Measurements from ENCODE around the gene ZNF26. TPM values are rescaled to one million over a fixed set of nuclear protein-coding genes. Genes with fewer than 3 reads are reported as not detected.

The ZNF26 gene
- total and polyA plus RNA-seq, 2 donors (not counting 1 experiment from before 2014, with no cell fraction given), result 36.0 to 38.3 TPM

- Histone ChIP-seq H3K27me3 (replicated peaks in 1 of 4; ENCODE audit: control extremely low read depth in 1 of 4, control insufficient read depth in 3 of 4, insufficient read depth in 4 of 4, low read length in 3 of 4) (no peaks in the 10 kb centered on the region), H4K20me1 (ENCODE audit: control insufficient read depth, insufficient read depth, low read length, poor library complexity, severe bottlenecking) (peaks cover 7% of the 10 kb centered on the region), H3K36me3 (replicated peaks in 1 of 2; ENCODE audit: control extremely low read depth in 1 of 2, control insufficient read depth in 1 of 2, extremely low read depth in 1 of 2, insufficient read depth in 2 of 2, low read length in 1 of 2) (peaks cover 0 to 64% of the 10 kb centered on the region in 2 experiments), H2AFZ (ENCODE audit: insufficient read depth, low read depth, low read length, poor library complexity, severe bottlenecking) (no peak overlapping the region), H3K27ac (ENCODE audit: low read length in 2 of 2) (no peak overlapping the region), H3K79me2 (ENCODE audit: control insufficient read depth, insufficient read depth, low read length) (peaks cover 48% of the 10 kb centered on the region), H3K9me3 (ENCODE audit: control extremely low read depth in 1 of 3, control insufficient read depth in 2 of 3, insufficient read depth in 1 of 3, low read length in 2 of 3) (peaks cover 7 to 81% (median 20%) of the 10 kb centered on the region in 3 donors), H3K9ac (ENCODE audit: low read length) (no peak overlapping the region), H3K4me2 (replicated peaks; ENCODE audit: low read depth, low read length, poor library complexity, severe bottlenecking) (no peak overlapping the region), H3K4me3 (ENCODE audit: control extremely low read depth in 1 of 5, extremely low read depth in 1 of 5, insufficient read depth in 1 of 5, low read depth in 2 of 5, low read length in 4 of 5) (no peak overlapping the region), H3K4me1 (ENCODE audit: control insufficient read depth in 2 of 2, insufficient read depth in 2 of 2, low read length in 2 of 2) (no peaks in the 10 kb centered on the region)
- Mint-ChIP-seq H3K9me3 (ENCODE audit: insufficient read depth) (peaks cover 4% of the 10 kb centered on the region), H3K27ac (no peak overlapping the region), H3K4me1 (no peaks in the 10 kb centered on the region), H3K4me3 (no peak overlapping the region), H3K27me3 (no peaks in the 10 kb centered on the region)
- 90% methylated on average over 7 of the region's 8 CpGs for WGBS (ENCODE audit: insufficient coverage)
- CTCF ChIA-PET, result interaction anchor here (0.6 kb wide), 1 partner anchor 23 kb away, joined by 5 read pairs; no protein-coding TSS in a partner anchor
- TF ChIP-seq EZH2 (IDR thresholded peaks at IDR 0.05; ENCODE audit: borderline replicate concordance, insufficient read depth, low read depth, low read length, poor library complexity, severe bottlenecking) (no peak), CTCF (IDR thresholded peaks at IDR 0.05) (no peak)
- DNase-seq, result no peak
- POLR2A ChIA-PET, result no interaction called here
- intact Hi-C loops (cut with micrococcal nuclease), result no loop called here
- ATAC-seq (ENCODE audit: low read depth), result no peak
Measured at GRCh38 chr12:132946246-132946820, 39.8 kb upstream of the ZNF26 start.

- no peak overlapping the region for H3K4me3 Mint-ChIP-seq
- H3K27me3 Mint-ChIP-seq, result no peaks in the 10 kb centered on the region
- Histone ChIP-seq H3K79me2 (ENCODE audit: control insufficient read depth, insufficient read depth, low read length) (peaks cover 69% of the 10 kb centered on the region), H3K4me1 (ENCODE audit: control insufficient read depth in 2 of 2, insufficient read depth in 2 of 2, low read length in 2 of 2) (no peaks in the 10 kb centered on the region), H2AFZ (ENCODE audit: insufficient read depth, low read depth, low read length, poor library complexity, severe bottlenecking) (no peak overlapping the region), H3K9ac (ENCODE audit: low read length) (no peak overlapping the region), H3K4me2 (replicated peaks; ENCODE audit: low read depth, low read length, poor library complexity, severe bottlenecking) (no peak overlapping the region), H3K27ac (ENCODE audit: low read length in 2 of 2) (no peak overlapping the region), H4K20me1 (ENCODE audit: control insufficient read depth, insufficient read depth, low read length, poor library complexity, severe bottlenecking) (peaks cover 16% of the 10 kb centered on the region), H3K9me3 (ENCODE audit: control extremely low read depth in 1 of 3, control insufficient read depth in 2 of 3, insufficient read depth in 1 of 3, low read length in 2 of 3) (peaks cover 6 to 77% (median 7%) of the 10 kb centered on the region in 3 donors), H3K36me3 (replicated peaks in 1 of 2; ENCODE audit: control extremely low read depth in 1 of 2, control insufficient read depth in 1 of 2, extremely low read depth in 1 of 2, insufficient read depth in 2 of 2, low read length in 1 of 2) (peaks cover 0 to 47% of the 10 kb centered on the region in 2 experiments), H3K4me3 (ENCODE audit: control extremely low read depth in 1 of 5, extremely low read depth in 1 of 5, insufficient read depth in 1 of 5, low read depth in 2 of 5, low read length in 4 of 5) (no peak overlapping the region), H3K27me3 (replicated peaks in 1 of 4; ENCODE audit: control extremely low read depth in 1 of 4, control insufficient read depth in 3 of 4, insufficient read depth in 4 of 4, low read length in 3 of 4) (no peaks in the 10 kb centered on the region)
- H3K9me3 Mint-ChIP-seq (ENCODE audit: insufficient read depth), result no peaks in the 10 kb centered on the region
- H3K27ac Mint-ChIP-seq, result no peak overlapping the region
- POLR2A ChIA-PET, result no interaction called here
- TF ChIP-seq EZH2 (IDR thresholded peaks at IDR 0.05; ENCODE audit: borderline replicate concordance, insufficient read depth, low read depth, low read length, poor library complexity, severe bottlenecking) (no peak), CTCF (IDR thresholded peaks at IDR 0.05) (no peak)
- no peaks in the 10 kb centered on the region for H3K4me1 Mint-ChIP-seq
- WGBS (ENCODE audit: insufficient coverage), result 96% methylated on average over 29 of the region's 29 CpGs
- CTCF ChIA-PET, result no interaction called here
- ATAC-seq (ENCODE audit: low read depth) (no peak), DNase-seq (no peak)
- intact Hi-C loops (cut with micrococcal nuclease), result no loop called here
Measured at GRCh38 chr12:132948146-132949066, 37.8 kb upstream of the ZNF26 start.

All from B cell (primary cell).